ENCODE results near the gene SLC22A23. TPM values are rescaled to one million over a fixed set of nuclear protein-coding genes. Genes with fewer than 3 reads are reported as not detected.

The SLC22A23 gene
- total RNA-seq, 4 donors from 2014 or later = 7.6 to 13.1 (median 9.5) TPM

DNA sequence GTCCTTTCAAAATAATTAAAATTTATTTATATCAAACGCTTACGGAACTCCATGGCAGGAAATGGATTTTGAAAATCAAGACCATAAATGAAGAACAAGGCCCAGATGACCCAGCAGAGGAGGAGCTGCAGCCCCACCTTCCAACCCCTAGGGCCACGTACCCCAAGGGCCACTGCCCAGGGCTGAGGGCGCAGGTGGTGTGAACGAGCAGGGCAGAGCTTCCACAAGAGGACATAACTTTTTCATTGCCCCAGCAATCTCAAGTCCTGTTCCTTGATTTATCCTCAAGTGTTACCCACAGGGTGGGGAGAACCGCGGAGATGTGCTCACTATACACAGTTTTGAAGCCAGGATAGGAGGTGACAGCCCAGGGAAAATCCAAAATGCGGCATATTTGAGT is 155.3 kb downstream of the SLC22A23 start:
- intact Hi-C loops (cut with DNase I) = no loop called here

DNA sequence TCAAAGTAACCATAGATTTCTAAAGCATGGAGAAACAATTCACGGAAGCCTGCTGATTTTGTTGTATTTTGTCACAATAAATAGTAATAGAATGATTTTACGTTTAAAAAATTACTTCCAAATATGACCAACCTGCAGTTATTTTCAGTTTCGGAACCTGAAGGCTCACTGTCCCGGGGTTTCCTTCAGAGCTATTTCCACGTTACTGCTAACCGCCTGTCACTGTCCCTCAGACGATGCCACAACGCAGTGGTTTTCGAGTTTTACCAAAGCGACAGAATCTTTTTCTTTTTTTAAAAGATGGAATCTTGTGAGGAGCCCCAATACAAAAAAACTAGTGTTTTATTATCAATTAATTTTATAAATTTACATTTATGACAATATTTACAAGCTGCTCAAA is 157.6 kb downstream of the SLC22A23 start:
- Histone ChIP-seq H3K36me3 (peaks cover 0 to 11% (median 0%) of the 10 kb centered on the region in 4 donors), H3K27me3 (no peaks in the 10 kb centered on the region), H3K27ac (replicated peaks in 1 of 4) (no peak overlapping the region), H3K4me1 (no peaks in the 10 kb centered on the region), H3K4me3 (no peak overlapping the region), H3K9me3 (no peaks in the 10 kb centered on the region)
- no peak for DNase-seq (ENCODE audit: extremely low spot score)
- 93% methylated on average over 10 of the region's 10 CpGs for WGBS
- intact Hi-C loops (cut with DNase I) = no loop called here
- TF ChIP-seq POLR2AphosphoS5 (IDR thresholded peaks at IDR 0.05) = no peak
- TF ChIP-seq POLR2A (IDR thresholded peaks at IDR 0.05; ENCODE audit: low read depth) = no peak
- TF ChIP-seq, protein P1, sequence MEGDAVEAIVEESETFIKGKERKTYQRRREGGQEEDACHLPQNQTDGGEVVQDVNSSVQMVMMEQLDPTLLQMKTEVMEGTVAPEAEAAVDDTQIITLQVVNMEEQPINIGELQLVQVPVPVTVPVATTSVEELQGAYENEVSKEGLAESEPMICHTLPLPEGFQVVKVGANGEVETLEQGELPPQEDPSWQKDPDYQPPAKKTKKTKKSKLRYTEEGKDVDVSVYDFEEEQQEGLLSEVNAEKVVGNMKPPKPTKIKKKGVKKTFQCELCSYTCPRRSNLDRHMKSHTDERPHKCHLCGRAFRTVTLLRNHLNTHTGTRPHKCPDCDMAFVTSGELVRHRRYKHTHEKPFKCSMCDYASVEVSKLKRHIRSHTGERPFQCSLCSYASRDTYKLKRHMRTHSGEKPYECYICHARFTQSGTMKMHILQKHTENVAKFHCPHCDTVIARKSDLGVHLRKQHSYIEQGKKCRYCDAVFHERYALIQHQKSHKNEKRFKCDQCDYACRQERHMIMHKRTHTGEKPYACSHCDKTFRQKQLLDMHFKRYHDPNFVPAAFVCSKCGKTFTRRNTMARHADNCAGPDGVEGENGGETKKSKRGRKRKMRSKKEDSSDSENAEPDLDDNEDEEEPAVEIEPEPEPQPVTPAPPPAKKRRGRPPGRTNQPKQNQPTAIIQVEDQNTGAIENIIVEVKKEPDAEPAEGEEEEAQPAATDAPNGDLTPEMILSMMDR (IDR thresholded peaks at IDR 0.05) = no peak
- no peak for TF ChIP-seq EP300 (IDR thresholded peaks at IDR 0.05)

More for the DNA sequence above, 155.3 kb downstream of the SLC22A23 start:
- H3K27me3 ChIP-seq = no peaks in the 10 kb centered on the region
- H3K4me3 ChIP-seq = no peak overlapping the region
- no peak overlapping the region for H3K27ac ChIP-seq (replicated peaks in 1 of 4)
- peaks cover 0 to 16% (median 0%) of the 10 kb centered on the region in 4 donors for H3K36me3 ChIP-seq
- 94% methylated on average over 8 of the region's 8 CpGs for WGBS
- no peaks in the 10 kb centered on the region for H3K9me3 ChIP-seq
- no peak for TF ChIP-seq EP300 (IDR thresholded peaks at IDR 0.05)
- TF ChIP-seq POLR2AphosphoS5 (IDR thresholded peaks at IDR 0.05) = no peak
- no peak for TF ChIP-seq POLR2A (IDR thresholded peaks at IDR 0.05; ENCODE audit: low read depth)
- TF ChIP-seq, protein P1 (IDR thresholded peaks at IDR 0.05) = no peak
- no peaks in the 10 kb centered on the region for H3K4me1 ChIP-seq
- DNase-seq (ENCODE audit: extremely low spot score) = no peak

DNA sequence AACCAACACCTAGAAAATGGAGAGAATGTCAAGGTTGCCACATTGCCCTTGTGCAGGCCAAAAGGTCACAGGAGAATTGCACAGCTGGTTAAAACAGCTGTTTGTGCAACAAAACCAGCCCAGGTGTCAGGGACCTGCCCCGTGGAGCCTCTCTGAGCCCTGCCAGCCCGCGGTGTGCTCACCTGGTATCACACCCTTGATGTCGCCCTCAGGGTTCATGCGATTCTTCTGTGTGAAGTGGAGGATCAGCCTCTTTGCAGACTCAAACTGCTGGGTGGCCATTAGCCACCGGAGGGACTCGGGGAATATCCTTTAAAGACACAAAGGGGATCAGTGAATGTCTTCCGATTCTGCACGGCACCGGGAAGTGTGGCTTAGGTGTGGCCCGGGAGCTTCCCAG is 158.9 kb downstream of the SLC22A23 start:
- intact Hi-C loops (cut with DNase I) = no loop called here
- DNase-seq (ENCODE audit: extremely low spot score) = no peak
- Histone ChIP-seq H3K4me1 (no peaks in the 10 kb centered on the region), H3K27ac (replicated peaks in 1 of 4) (no peak overlapping the region), H3K27me3 (no peaks in the 10 kb centered on the region), H3K36me3 (peaks cover 0 to 12% (median 0%) of the 10 kb centered on the region in 4 donors), H3K9me3 (no peaks in the 10 kb centered on the region), H3K4me3 (no peak overlapping the region)
- WGBS = 89% methylated on average over 8 of the region's 11 CpGs
- no peak for TF ChIP-seq EP300 (IDR thresholded peaks at IDR 0.05)
- TF ChIP-seq POLR2AphosphoS5 (IDR thresholded peaks at IDR 0.05) = no peak
- TF ChIP-seq, protein P1 (IDR thresholded peaks at IDR 0.05) = no peak
- no peak for TF ChIP-seq POLR2A (IDR thresholded peaks at IDR 0.05; ENCODE audit: low read depth)

DNA sequence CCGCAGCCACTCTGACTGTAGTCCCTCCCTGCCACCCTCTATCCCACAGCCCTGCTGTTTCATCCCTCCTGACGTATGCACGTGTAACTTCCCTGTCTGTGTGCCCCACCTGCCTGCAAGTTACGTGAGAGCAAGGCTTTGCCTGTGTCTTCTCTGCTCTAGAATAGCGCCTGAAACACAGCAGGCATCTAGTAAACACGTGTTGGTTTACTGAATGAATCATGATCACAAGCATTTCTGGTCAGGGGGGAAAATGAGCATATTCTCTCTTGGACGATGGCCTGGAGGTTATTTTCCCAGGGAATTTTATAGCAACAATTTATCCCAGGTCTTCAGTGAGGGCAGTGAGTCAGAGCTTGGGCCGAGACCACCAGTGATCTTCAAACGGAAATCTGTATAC is 159.8 kb downstream of the SLC22A23 start:
- 90% methylated on average over 9 of the region's 9 CpGs for WGBS
- Histone ChIP-seq H3K27ac (replicated peaks in 1 of 4) (no peak overlapping the region), H3K4me1 (no peaks in the 10 kb centered on the region), H3K27me3 (no peaks in the 10 kb centered on the region), H3K36me3 (peaks cover 0 to 14% (median 0%) of the 10 kb centered on the region in 4 donors), H3K4me3 (no peak overlapping the region), H3K9me3 (no peaks in the 10 kb centered on the region)
- TF ChIP-seq, protein P1 (IDR thresholded peaks at IDR 0.05) = no peak
- TF ChIP-seq POLR2A (IDR thresholded peaks at IDR 0.05; ENCODE audit: low read depth) (no peak), EP300 (IDR thresholded peaks at IDR 0.05) (no peak), POLR2AphosphoS5 (IDR thresholded peaks at IDR 0.05) (no peak)
- no peak for DNase-seq (ENCODE audit: extremely low spot score)
- intact Hi-C loops (cut with DNase I) = no loop called here

DNA sequence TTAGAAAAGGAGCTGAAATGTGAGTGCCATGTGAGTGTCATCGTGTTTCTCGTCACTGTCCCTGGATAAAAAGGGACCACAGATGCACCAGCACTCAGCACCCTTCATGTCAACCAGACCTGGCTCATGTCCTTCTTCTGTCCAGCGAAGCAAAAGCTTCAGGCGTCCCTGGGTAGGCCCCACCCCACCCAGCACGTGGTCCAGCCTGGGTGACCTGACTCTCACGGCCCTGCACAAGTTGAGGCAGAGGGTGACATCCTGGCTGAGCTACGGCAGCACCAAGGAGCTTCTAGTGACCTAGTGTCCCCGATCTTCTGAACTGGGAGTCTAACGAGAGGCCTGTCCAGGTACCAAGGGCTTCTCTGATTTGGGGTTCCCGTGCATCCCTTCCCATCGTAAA is 160.3 kb downstream of the SLC22A23 start:
- no peak overlapping the region for H3K4me3 ChIP-seq
- no peaks in the 10 kb centered on the region for H3K27me3 ChIP-seq
- TF ChIP-seq POLR2A (IDR thresholded peaks at IDR 0.05; ENCODE audit: low read depth) (no peak), EP300 (IDR thresholded peaks at IDR 0.05) (no peak), POLR2AphosphoS5 (IDR thresholded peaks at IDR 0.05) (no peak)
- TF ChIP-seq, protein P1 (IDR thresholded peaks at IDR 0.05) = no peak
- intact Hi-C loops (cut with DNase I) = no loop called here
- DNase-seq (ENCODE audit: extremely low spot score) = no peak
- WGBS = 89% methylated on average over 9 of the region's 11 CpGs
- H3K36me3 ChIP-seq = peaks cover 0 to 14% (median 0%) of the 10 kb centered on the region in 4 donors
- H3K27ac ChIP-seq (replicated peaks in 1 of 4) = no peak overlapping the region
- no peaks in the 10 kb centered on the region for H3K9me3 ChIP-seq
- H3K4me1 ChIP-seq = no peaks in the 10 kb centered on the region

All from esophagus muscularis mucosa (tissue), 4 donors.